Ovary (tissue), 9 donors: Measurements from ENCODE around the gene ADAM33. TPM values are rescaled to one million over a fixed set of nuclear protein-coding genes. Genes with fewer than 3 reads are reported as not detected.

Experiments used
- DNase-seq, 5 donors: peaks; one replicate each; pipeline ENCODE4 v3.0.0-alpha.2; 2019 to 2020
- H3K27ac ChIP-seq, 2 donors: fragments of 200-600 bp; one replicate each; pipeline versions ENCODE4 v1.5.1 to v1.8.0; 2019 to 2022
- H3K27me3 ChIP-seq: fragments of 200-600 bp; one replicate; pipeline ENCODE4 v1.8.0; 2022
- H3K36me3 ChIP-seq: fragments of 200-600 bp; sonication (generic); one replicate; pipeline ENCODE4 v1.5.1; 2019
- H3K4me1 ChIP-seq: one replicate; pipeline ENCODE4 v1.8.1; 2013; ENCODE audit warnings: mild to moderate bottlenecking, moderate library complexity; ENCODE audit not compliant: insufficient read depth
- H3K4me3 ChIP-seq: fragments of 200-600 bp; sonication (generic); one replicate; pipeline ENCODE4 v1.5.1; 2017
- H3K9me3 ChIP-seq, 2 donors: fragments of 200-600 bp in 1 of 2; sonication (generic) in 1 of 2; one replicate each; pipeline versions ENCODE4 v1.5.1 to v1.8.1; 2013 to 2019; ENCODE audit warnings: mild to moderate bottlenecking in 1 of 2, moderate library complexity in 1 of 2
- CTCF ChIP-seq, 3 donors: fragments of 450-650 bp in 2 of 3; fragments of 200-600 bp in 1 of 3; IDR thresholded peaks; one replicate each; pipeline versions ENCODE4 v1.5.1 to v1.8.0; 2016 to 2022; ENCODE audit warnings: antibody characterized with exemption in 3 of 3, mild to moderate bottlenecking in 1 of 3
- EP300 ChIP-seq: sonication (generic); formaldehyde crosslinking; IDR thresholded peaks from one replicate; pipeline ENCODE4 v1.6.1; 2017; ENCODE audit warnings: antibody characterized with exemption
- POLR2A ChIP-seq: fragments of 450-650 bp; IDR thresholded peaks from one replicate; pipeline ENCODE4 v1.6.1; 2017; ENCODE audit warnings: antibody characterized with exemption, mild to moderate bottlenecking, moderate library complexity
- WGBS, 3 donors: extraction: QIAGEN DNeasy Blood & Tissue Kit in 1 of 3; methylation state at CpG; one replicate each; pipeline versions ENCODE4 v1.1.5 to v1.1.7; 2013 to 2017; 5-methylcytosine and 5-hydroxymethylcytosine counted together
- intact Hi-C, 4 donors: fragments of 100-400 bp; cut with DNase I; formaldehyde crosslinking; loops; one replicate each; pipeline versions ENCODE4 v1.11.0 to v1.15.1; 2022 to 2023
- polyA plus RNA-seq, 2 donors: library from polyadenylated mRNA; stranded (reverse); fragments of 200-250 nt in 1 of 2; fragments of 350-450 nt in 1 of 2; fragmentation: Illumina TruSeq in 1 of 2; extraction: RNeasy Lipid Tissue Mini Kit (QIAGEN cat#74804) in 1 of 2; gene quantifications; one replicate each; pipeline ENCODE4 v1.2.3, GENCODE V29; 2013 to 2014
- total RNA-seq, 7 donors: library from RNA; depleted of rRNA in 2 of 7; stranded (reverse); fragments of >200 nt in 2 of 7; fragmentation: NEBNext Ultra II Directional in 3 of 7; extraction: Animal tissue kit (Norgen Biotek cat#: 25700) in 3 of 7; gene quantifications; one replicate each; pipeline versions ENCODE4 v1.1.0 to v1.2.4, GENCODE V29; 2016 to 2023
- donor health status: DM: no; HTN: no; CAD: no; lungs with moderate emphysema.
- donor health status: DM: no; HTN: no; CAD: no.
- donor health status: Bipolar disorder and iron deficiency.
- donor health status: DM: yes; HTN: yes; CAD: no.
- donor health status: DM: no; HTN: no; CAD: no.
- donor health status: DM: yes; HTN: yes; CAD: no.

The ADAM33 gene
- total and polyA plus RNA-seq, 9 donors = 12.4 to 68.1 (median 26.1) TPM

GRCh38 chr20:3631534-3631933 is 50.3 kb downstream of the ADAM33 start:
- Histone ChIP-seq H3K4me3 (no peak overlapping the region), H3K27ac (no peak overlapping the region), H3K9me3 (no peaks in the 10 kb centered on the region), H3K36me3 (no peaks in the 10 kb centered on the region), H3K4me1 (peaks cover 3% of the 10 kb centered on the region), H3K27me3 (no peaks in the 10 kb centered on the region)
- intact Hi-C loops = no loop called here
- no peak for DNase-seq
- TF ChIP-seq POLR2A (no peak), EP300 (no peak), CTCF (IDR thresholded peaks at IDR 0.05) (no peak)
- 44 to 76% (median 55%) methylated on average over 5 of the region's 5 CpGs for WGBS, 3 donors

- intact Hi-C loops = no loop called here
- Histone ChIP-seq H3K9me3 (no peaks in the 10 kb centered on the region), H3K36me3 (no peaks in the 10 kb centered on the region), H3K27ac (no peak overlapping the region), H3K4me3 (no peak overlapping the region), H3K27me3 (no peaks in the 10 kb centered on the region), H3K4me1 (peaks cover 3% of the 10 kb centered on the region)
- no peak for TF ChIP-seq CTCF (IDR thresholded peaks at IDR 0.05)
- no peak for TF ChIP-seq POLR2A
- no peak for TF ChIP-seq EP300
- 29 to 68% (median 44%) methylated on average over 8 of the region's 8 CpGs for WGBS, 3 donors
- DNase-seq = no peak
Measured at GRCh38 chr20:3630429-3630828, 51.4 kb downstream of the ADAM33 start.

- whole genome bisulfite sequencing, 3 donors = 82 to 87% (median 83%) methylated on average over 2 of the region's 2 CpGs
- H3K9me3 ChIP-seq = no peaks in the 10 kb centered on the region
- H3K4me3 ChIP-seq = no peak overlapping the region
- no peaks in the 10 kb centered on the region for H3K36me3 ChIP-seq
- no peak for DNase-seq
- no peak overlapping the region for H3K27ac ChIP-seq
- H3K27me3 ChIP-seq = no peaks in the 10 kb centered on the region
- peaks cover 3% of the 10 kb centered on the region for H3K4me1 ChIP-seq
- intact Hi-C loops = no loop called here
- TF ChIP-seq POLR2A = no peak
- TF ChIP-seq EP300 = no peak
- no peak for TF ChIP-seq CTCF (IDR thresholded peaks at IDR 0.05)
Measured at GRCh38 chr20:3629893-3630292, 51.9 kb downstream of the ADAM33 start.

GRCh38 chr20:3628502-3629314 is 53.1 kb downstream of the ADAM33 start:
- no peaks in the 10 kb centered on the region for H3K27me3 ChIP-seq
- TF ChIP-seq CTCF (IDR thresholded peaks at IDR 0.05) (no peak), EP300 (no peak), POLR2A (no peak)
- no peak for DNase-seq
- intact Hi-C loops = no loop called here
- 87 to 93% (median 89%) methylated on average over 16 of the region's 16 CpGs for WGBS, 3 donors
- H3K27ac ChIP-seq = no peak overlapping the region
- H3K4me1 ChIP-seq = peaks cover 3% of the 10 kb centered on the region
- H3K36me3 ChIP-seq = no peaks in the 10 kb centered on the region
- H3K9me3 ChIP-seq = no peaks in the 10 kb centered on the region
- H3K4me3 ChIP-seq = no peak overlapping the region
